ENCODE results near the gene MICAL2.

DNA sequence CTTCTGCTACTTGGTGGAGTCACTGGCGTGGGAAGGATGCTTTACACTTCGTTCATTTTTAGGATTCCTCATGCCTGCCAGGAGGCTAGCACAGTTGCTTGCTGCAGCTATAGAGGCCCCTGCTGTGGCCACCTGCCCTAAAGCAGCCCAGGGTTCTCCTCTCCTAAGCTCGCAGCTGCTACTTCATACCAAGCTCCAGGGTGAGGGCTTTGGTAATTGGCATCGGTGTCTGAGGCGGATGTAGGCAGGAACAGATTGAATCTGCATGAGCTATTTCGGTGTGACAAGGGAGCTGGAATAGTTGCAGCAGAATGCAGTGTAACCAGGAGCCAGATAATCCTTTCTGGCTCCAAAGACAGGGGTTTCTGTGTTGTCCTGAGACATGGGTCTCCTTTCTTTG is 133.1 kb downstream of the MICAL2 start:
- TF ChIP-seq EP300 (IDR thresholded peaks at IDR 0.05) = no peak
- TF ChIP-seq POLR2AphosphoS5 (IDR thresholded peaks at IDR 0.05) = no peak
- TF ChIP-seq, protein P1, sequence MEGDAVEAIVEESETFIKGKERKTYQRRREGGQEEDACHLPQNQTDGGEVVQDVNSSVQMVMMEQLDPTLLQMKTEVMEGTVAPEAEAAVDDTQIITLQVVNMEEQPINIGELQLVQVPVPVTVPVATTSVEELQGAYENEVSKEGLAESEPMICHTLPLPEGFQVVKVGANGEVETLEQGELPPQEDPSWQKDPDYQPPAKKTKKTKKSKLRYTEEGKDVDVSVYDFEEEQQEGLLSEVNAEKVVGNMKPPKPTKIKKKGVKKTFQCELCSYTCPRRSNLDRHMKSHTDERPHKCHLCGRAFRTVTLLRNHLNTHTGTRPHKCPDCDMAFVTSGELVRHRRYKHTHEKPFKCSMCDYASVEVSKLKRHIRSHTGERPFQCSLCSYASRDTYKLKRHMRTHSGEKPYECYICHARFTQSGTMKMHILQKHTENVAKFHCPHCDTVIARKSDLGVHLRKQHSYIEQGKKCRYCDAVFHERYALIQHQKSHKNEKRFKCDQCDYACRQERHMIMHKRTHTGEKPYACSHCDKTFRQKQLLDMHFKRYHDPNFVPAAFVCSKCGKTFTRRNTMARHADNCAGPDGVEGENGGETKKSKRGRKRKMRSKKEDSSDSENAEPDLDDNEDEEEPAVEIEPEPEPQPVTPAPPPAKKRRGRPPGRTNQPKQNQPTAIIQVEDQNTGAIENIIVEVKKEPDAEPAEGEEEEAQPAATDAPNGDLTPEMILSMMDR (IDR thresholded peaks at IDR 0.05) = no peak

Measured in esophagus muscularis mucosa (tissue), 4 donors.